SW480 (cell line): ENCODE results near the gene NDUFB10.

Experiments
- DNase-seq: peaks from one replicate; pipeline ENCODE4 v3.0.0-alpha.2; 2016; ENCODE audit warnings: low spot score

The NDUFB10 gene

GRCh38 chr16:1971796-1972489, 12.6 kb downstream of the NDUFB10 start, which contains the start of gene TBL3:
TSS of gene TBL3 (plus strand) at chr16:1972053. CDS start at chr16:1972165, 112 bp downstream.
- DNase-seq: peak; percentile 93

- no peak for DNase-seq
Measured at GRCh38 chr16:1972490-1972877, 13.1 kb downstream of the NDUFB10 start.

GRCh38 chr16:1973461-1974156, 14.3 kb downstream of the NDUFB10 start:
- no peak for DNase-seq

- no peak for DNase-seq
Measured at GRCh38 chr16:1974157-1975070, 15.1 kb downstream of the NDUFB10 start.

- no peak for DNase-seq
Measured at GRCh38 chr16:1975432-1976215, 16.3 kb downstream of the NDUFB10 start.

- DNase-seq: no peak
Measured at GRCh38 chr16:1976216-1976520, 16.8 kb downstream of the NDUFB10 start.

GRCh38 chr16:1976951-1977874, 17.9 kb downstream of the NDUFB10 start:
- DNase-seq: no peak

GRCh38 chr16:1977875-1978268, 18.5 kb downstream of the NDUFB10 start:
- no peak for DNase-seq

GRCh38 chr16:1978476-1979120, 19.3 kb downstream of the NDUFB10 start:
- DNase-seq: no peak

- peak; percentile 86 for DNase-seq
Measured at GRCh38 chr16:1979271-1980029, 20.1 kb downstream of the NDUFB10 start.

GRCh38 chr16:1980030-1980769, 20.9 kb downstream of the NDUFB10 start:
- DNase-seq: peak; percentile 45

- DNase-seq: no peak
Measured at GRCh38 chr16:1980770-1981087, 21.4 kb downstream of the NDUFB10 start.

- peak; percentile 79 for DNase-seq
Measured at GRCh38 chr16:1981398-1981836, 22.1 kb downstream of the NDUFB10 start, which contains the start of gene NOXO1. TSS of gene NOXO1 (minus strand) at chr16:1981469. CDS start at chr16:1981179, 290 bp downstream.

- DNase-seq: peak; percentile 91
Measured at GRCh38 chr16:1982013-1982433, 22.7 kb downstream of the NDUFB10 start.

GRCh38 chr16:1982991-1983543, 23.7 kb downstream of the NDUFB10 start:
- DNase-seq: no peak

GRCh38 chr16:1983544-1984346, 24.4 kb downstream of the NDUFB10 start, which contains the start of gene GFER:
TSS of gene GFER (plus strand) at chr16:1984193. CDS start at chr16:1984219, 26 bp downstream.
- DNase-seq: peak; percentile 86
